GM12891 (cell line): ENCODE results near the gene LUC7L.
"Not testable (repeated sequence)": the region's sequence is repeated elsewhere in the genome, so short reads cannot be mapped to it uniquely, and the experiment has no call there.

Experiments
- PAX5 ChIP-seq: IDR thresholded peaks from 2 replicates; pipeline ENCODE4 v1.6.1; 2011; ENCODE audit warnings: low read length, moderate library complexity, mild to moderate bottlenecking; ENCODE audit not compliant: insufficient read depth, severe bottlenecking
- POLR2A ChIP-seq: IDR thresholded peaks from 2 replicates; pipeline ENCODE4 v1.6.1; 2011; ENCODE audit warnings: low read depth, low read length, control low read depth
- POLR2AphosphoS5 ChIP-seq: IDR thresholded peaks from 2 replicates; pipeline ENCODE4 v1.6.1; 2011; ENCODE audit warnings: low read depth, low read length, control low read depth
- POU2F2 ChIP-seq: IDR thresholded peaks from 2 replicates; pipeline ENCODE4 v1.6.1; 2011; ENCODE audit warnings: low read depth, mild to moderate bottlenecking, control low read depth, low read length, moderate library complexity
- SPI1 ChIP-seq: IDR thresholded peaks from 2 replicates; pipeline ENCODE4 v1.6.1; 2011; ENCODE audit warnings: low read depth, low read length, control low read depth
- TAF1 ChIP-seq: IDR thresholded peaks from 2 replicates; pipeline ENCODE4 v1.6.1; 2011; ENCODE audit warnings: low read depth, low read length, control low read depth

DNA sequence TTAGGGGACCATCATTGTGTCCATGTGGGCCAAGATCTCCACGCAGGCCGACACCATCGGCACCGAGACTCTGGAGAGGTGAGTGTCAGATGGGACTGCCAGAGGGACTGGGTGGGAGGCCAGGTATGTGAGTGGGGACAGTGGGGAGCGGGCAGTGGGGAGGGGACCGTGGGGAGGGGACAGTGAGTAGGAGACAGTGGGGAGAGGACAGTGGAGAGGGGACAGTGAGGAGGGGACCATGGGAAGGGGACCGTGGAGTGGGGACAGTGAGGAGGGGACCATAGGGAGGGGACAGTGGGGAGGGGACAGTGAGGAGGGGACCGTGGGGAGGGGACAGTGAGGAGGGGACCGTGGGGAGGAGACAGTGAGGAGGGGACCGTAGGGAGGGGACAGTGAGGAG, 66.1 kb downstream of the LUC7L start:
- not testable (repeated sequence) for TF ChIP-seq POLR2A, PAX5, POLR2AphosphoS5, POU2F2, TAF1, SPI1
